ENCODE results near the gene HNRNPUL1.

GRCh38 chr19:41261474-41262190 lies 2.5 kb upstream of the HNRNPUL1 start:
- TF ChIP-seq CTCF (conservative IDR thresholded peaks at IDR 0.05) = no peak
- TF ChIP-seq EZH2 (IDR thresholded peaks at IDR 0.05; ENCODE audit: low read depth) = no peak
